Measurements from ENCODE around the gene MYO5A.
"Not testable (repeated sequence)": the region's sequence is repeated elsewhere in the genome, so short reads cannot be mapped to it uniquely, and the experiment has no call there.

Gene MYO5A

GRCh38 chr15:52568601-52569585 is 40.2 kb upstream of the MYO5A start, which contains the start of gene ARPP19:
Gene ARPP19 (minus strand): TSS chr15:52569030. CDS start chr15:52568892, 138 bp downstream.
- Histone ChIP-seq H3K36me3 (ENCODE audit: insufficient read depth, low read length) (peaks cover 12% of the 10 kb centered on the region), H3K9me3 (ENCODE audit: low read length) (no peaks in the 10 kb centered on the region), H3K4me2 (ENCODE audit: low read length) (peak within 1 kb of the TSS; percentile 92), H3K4me1 (ENCODE audit: insufficient read depth, low read length, severe bottlenecking) (peaks cover 42% of the 10 kb centered on the region), H3K79me2 (ENCODE audit: insufficient read depth, low read length) (peaks cover 46% of the 10 kb centered on the region), H3K4me3 (ENCODE audit: low read depth, low read length, poor library complexity, severe bottlenecking) (peak within 1 kb of the TSS; percentile 86), H3F3A (ENCODE audit: insufficient read depth, low read length) (peaks cover 4% of the 10 kb centered on the region; the same call in 1 of the 2 replicates), H4K20me1 (ENCODE audit: insufficient read depth, low read length) (0 out of 2 replicates have a peak, but pooled peaks cover 3% of the 10 kb centered on the region), H3K27ac (ENCODE audit: low read depth, low read length, poor library complexity, severe bottlenecking) (peak within 1 kb of the TSS; percentile 84), H3K27me3 (ENCODE audit: insufficient read depth, low read length) (no peaks in the 10 kb centered on the region), H3K9me2 (ENCODE audit: low read depth, low read length) (no peaks in the 10 kb centered on the region), H2AFZ (ENCODE audit: low read length) (peak within 1 kb of the TSS; percentile 99), H3K9ac (ENCODE audit: low read length) (peak within 1 kb of the TSS; percentile 94)
- TF ChIP-seq EZH2 (IDR thresholded peaks at IDR 0.05; ENCODE audit: borderline replicate concordance, low read length) = no peak
- TF ChIP-seq CTCF (IDR thresholded peaks at IDR 0.05; ENCODE audit: low read length) = peak; percentile 29; the same call in 1 of the 2 replicates

GRCh38 chr15:52567871-52568600 is 39.4 kb upstream of the MYO5A start:
- peaks cover 54% of the 10 kb centered on the region for H3K79me2 ChIP-seq (ENCODE audit: insufficient read depth, low read length)
- H3K9ac ChIP-seq (ENCODE audit: low read length) = peak overlapping the region; percentile 94
- peak overlapping the region; percentile 92 for H3K4me2 ChIP-seq (ENCODE audit: low read length)
- peaks cover 51% of the 10 kb centered on the region for H3K4me1 ChIP-seq (ENCODE audit: insufficient read depth, low read length, severe bottlenecking)
- no peaks in the 10 kb centered on the region for H3K9me2 ChIP-seq (ENCODE audit: low read depth, low read length)
- no peak overlapping the region for H2AFZ ChIP-seq (ENCODE audit: low read length)
- TF ChIP-seq EZH2 (IDR thresholded peaks at IDR 0.05; ENCODE audit: borderline replicate concordance, low read length) (no peak), CTCF (IDR thresholded peaks at IDR 0.05; ENCODE audit: low read length) (no peak)
- peak overlapping the region; percentile 86 for H3K4me3 ChIP-seq (ENCODE audit: low read depth, low read length, poor library complexity, severe bottlenecking)
- 0 out of 2 replicates have a peak, but pooled peaks cover 3% of the 10 kb centered on the region for H4K20me1 ChIP-seq (ENCODE audit: insufficient read depth, low read length)
- H3K27me3 ChIP-seq (ENCODE audit: insufficient read depth, low read length) = no peaks in the 10 kb centered on the region
- H3F3A ChIP-seq (ENCODE audit: insufficient read depth, low read length) = peaks cover 4% of the 10 kb centered on the region; the same call in 1 of the 2 replicates
- H3K36me3 ChIP-seq (ENCODE audit: insufficient read depth, low read length) = peaks cover 19% of the 10 kb centered on the region
- H3K27ac ChIP-seq (ENCODE audit: low read depth, low read length, poor library complexity, severe bottlenecking) = peak overlapping the region; percentile 84
- no peaks in the 10 kb centered on the region for H3K9me3 ChIP-seq (ENCODE audit: low read length)

GRCh38 chr15:52566889-52567288 is 38.2 kb upstream of the MYO5A start:
- peaks cover 4% of the 10 kb centered on the region; the same call in 1 of the 2 replicates for H3F3A ChIP-seq (ENCODE audit: insufficient read depth, low read length)
- no peaks in the 10 kb centered on the region for H3K9me2 ChIP-seq (ENCODE audit: low read depth, low read length)
- H3K27me3 ChIP-seq (ENCODE audit: insufficient read depth, low read length) = no peaks in the 10 kb centered on the region
- 0 out of 2 replicates have a peak, but pooled peaks cover 3% of the 10 kb centered on the region for H4K20me1 ChIP-seq (ENCODE audit: insufficient read depth, low read length)
- H3K79me2 ChIP-seq (ENCODE audit: insufficient read depth, low read length) = peaks cover 66% of the 10 kb centered on the region
- H3K9me3 ChIP-seq (ENCODE audit: low read length) = no peaks in the 10 kb centered on the region
- H3K4me1 ChIP-seq (ENCODE audit: insufficient read depth, low read length, severe bottlenecking) = peaks cover 54% of the 10 kb centered on the region
- TF ChIP-seq EZH2 (IDR thresholded peaks at IDR 0.05; ENCODE audit: borderline replicate concordance, low read length) (no peak), CTCF (IDR thresholded peaks at IDR 0.05; ENCODE audit: low read length) (no peak)
- peaks cover 21% of the 10 kb centered on the region for H3K36me3 ChIP-seq (ENCODE audit: insufficient read depth, low read length)
- peak overlapping the region; percentile 92 for H3K4me2 ChIP-seq (ENCODE audit: low read length)
- no peak overlapping the region for H2AFZ ChIP-seq (ENCODE audit: low read length)
- peak overlapping the region; percentile 86 for H3K4me3 ChIP-seq (ENCODE audit: low read depth, low read length, poor library complexity, severe bottlenecking)
- H3K9ac ChIP-seq (ENCODE audit: low read length) = peak overlapping the region; percentile 94
- H3K27ac ChIP-seq (ENCODE audit: low read depth, low read length, poor library complexity, severe bottlenecking) = peak overlapping the region; percentile 84

- not testable (repeated sequence) for H3F3A ChIP-seq (ENCODE audit: insufficient read depth, low read length); H3K9me2 ChIP-seq (ENCODE audit: low read depth, low read length); H3K9ac ChIP-seq (ENCODE audit: low read length); H2AFZ ChIP-seq (ENCODE audit: low read length); H3K9me3 ChIP-seq (ENCODE audit: low read length); H3K27me3 ChIP-seq (ENCODE audit: insufficient read depth, low read length); H4K20me1 ChIP-seq (ENCODE audit: insufficient read depth, low read length)
- Histone ChIP-seq H3K4me3 (ENCODE audit: low read depth, low read length, poor library complexity, severe bottlenecking) (peak overlapping the region; percentile 86), H3K4me2 (ENCODE audit: low read length) (peak overlapping the region; percentile 46; the same call in 1 of the 2 replicates), H3K36me3 (ENCODE audit: insufficient read depth, low read length) (peaks cover 26% of the 10 kb centered on the region), H3K79me2 (ENCODE audit: insufficient read depth, low read length) (peaks cover 78% of the 10 kb centered on the region), H3K27ac (ENCODE audit: low read depth, low read length, poor library complexity, severe bottlenecking) (peak overlapping the region; percentile 69), H3K4me1 (ENCODE audit: insufficient read depth, low read length, severe bottlenecking) (peaks cover 62% of the 10 kb centered on the region)
Observed at GRCh38 chr15:52565417-52566358, 37.0 kb upstream of the MYO5A start.
